Glutamatergic neuron (in vitro differentiated cells): ENCODE data around the gene EFNA4. TPM values are rescaled to one million over a fixed set of nuclear protein-coding genes. Genes with fewer than 3 reads are reported as not detected.
A peak's percentile ranks its signal among the peaks of the same experiment; 100 is the strongest.

ENCODE experiments used
- DNase-seq: peaks from one replicate; pipeline ENCODE4 v3.0.0; 2022
- H3K27ac Mint-ChIP-seq: one replicate; pipeline ENCODE4 v1.8.0; 2020; ENCODE audit warnings: mild to moderate bottlenecking, mixed read lengths, inconsistent platforms; ENCODE audit not compliant: unreplicated experiment
- H3K27me3 Mint-ChIP-seq: one replicate; pipeline ENCODE4 v1.8.0; 2020; ENCODE audit warnings: mild to moderate bottlenecking, moderate library complexity, mixed read lengths, inconsistent platforms; ENCODE audit not compliant: unreplicated experiment
- H3K36me3 Mint-ChIP-seq: one replicate; pipeline ENCODE4 v1.8.0; 2020; ENCODE audit warnings: mild to moderate bottlenecking, mixed read lengths, inconsistent platforms; ENCODE audit not compliant: unreplicated experiment
- H3K4me1 Mint-ChIP-seq: one replicate; pipeline ENCODE4 v1.8.0; 2020; ENCODE audit warnings: mild to moderate bottlenecking, low read depth, mixed read lengths, inconsistent platforms; ENCODE audit not compliant: unreplicated experiment
- H3K4me3 Mint-ChIP-seq: one replicate; pipeline ENCODE4 v1.8.0; 2020; ENCODE audit warnings: mild to moderate bottlenecking, mixed read lengths, inconsistent platforms; ENCODE audit not compliant: unreplicated experiment
- H3K9me3 Mint-ChIP-seq: one replicate; pipeline ENCODE4 v1.8.0; 2020; ENCODE audit warnings: mild to moderate bottlenecking, moderate library complexity, mixed read lengths, inconsistent platforms; ENCODE audit not compliant: unreplicated experiment
- CTCF ChIP-seq: fragments of 200-600 bp; sonication (generic); IDR thresholded peaks from one replicate; pipeline ENCODE4 v1.5.0; 2021; ENCODE audit not compliant: partially characterized antibody, unreplicated experiment
- total RNA-seq: library from RNA; stranded (reverse); fragmentation: NEBNext Ultra II Directional; extraction: Animal tissue kit (Norgen Biotek cat#: 25700); gene quantifications from one replicate; pipeline ENCODE4 v1.2.1, GENCODE V29; 2021; ENCODE audit not compliant: unreplicated experiment

EFNA4 gene
- total RNA-seq, 1 donor from 2014 or later = 2.9 TPM

- H3K4me3 Mint-ChIP-seq = no peak overlapping the region
- no peaks in the 10 kb centered on the region for H3K36me3 Mint-ChIP-seq
- peaks cover 5% of the 10 kb centered on the region for H3K27me3 Mint-ChIP-seq
- DNase-seq = no peak
- TF ChIP-seq CTCF = no peak
- H3K9me3 Mint-ChIP-seq = peaks cover 6% of the 10 kb centered on the region
- no peak overlapping the region for H3K27ac Mint-ChIP-seq
- peaks cover 4% of the 10 kb centered on the region for H3K4me1 Mint-ChIP-seq
These were observed 20.8 kb upstream of the EFNA4 start for GRCh38 chr1:155042789-155043188.

DNA sequence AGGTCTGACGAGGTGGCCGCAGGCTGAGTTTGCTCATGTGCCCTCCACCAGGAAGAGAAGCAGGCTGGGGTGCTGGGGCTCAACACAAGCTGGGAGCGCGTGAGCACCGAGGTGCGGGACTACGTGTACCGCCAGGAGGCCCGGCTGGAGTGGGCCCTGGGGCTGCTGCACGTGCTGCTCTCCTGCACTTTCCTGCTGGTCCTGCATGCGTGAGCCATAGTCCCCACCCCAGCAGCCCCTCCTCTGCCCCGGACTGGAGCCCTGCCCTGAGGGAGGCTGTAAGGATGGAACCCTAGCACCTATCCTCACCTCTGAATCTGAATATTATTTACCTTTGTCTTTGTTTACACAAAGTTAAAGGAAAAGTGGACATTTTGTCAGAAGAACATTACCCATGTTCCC lies 20.2 kb upstream of the EFNA4 start:
- Mint-ChIP-seq H3K4me3 (no peak overlapping the region), H3K27ac (no peak overlapping the region), H3K27me3 (peaks cover 5% of the 10 kb centered on the region), H3K4me1 (peaks cover 4% of the 10 kb centered on the region), H3K9me3 (peaks cover 6% of the 10 kb centered on the region), H3K36me3 (no peaks in the 10 kb centered on the region)
- TF ChIP-seq CTCF = no peak
- no peak for DNase-seq

DNA sequence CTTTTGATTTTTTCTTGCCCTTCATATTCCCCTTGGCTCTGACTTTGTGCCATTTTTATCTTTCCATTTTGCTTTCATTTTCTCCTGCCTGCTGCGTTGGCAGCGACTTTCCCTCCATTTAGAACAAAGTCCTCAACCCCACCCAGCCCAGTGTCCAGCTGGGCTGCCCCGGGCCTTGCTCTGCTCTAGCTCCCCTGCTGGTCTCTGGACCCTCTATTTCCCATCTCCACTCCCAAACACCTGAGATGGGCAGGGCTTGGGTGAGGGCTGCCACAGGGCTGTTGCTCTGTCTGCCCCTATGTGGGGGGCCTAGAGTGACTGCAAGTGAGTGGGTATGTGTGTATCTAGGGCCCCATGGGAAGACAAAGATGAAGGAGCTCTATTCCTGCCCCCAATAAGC lies 19.7 kb upstream of the EFNA4 start:
- H3K4me3 Mint-ChIP-seq = peak overlapping the region; percentile 64
- H3K27ac Mint-ChIP-seq = no peak overlapping the region
- no peak for DNase-seq
- peaks cover 6% of the 10 kb centered on the region for H3K9me3 Mint-ChIP-seq
- no peaks in the 10 kb centered on the region for H3K36me3 Mint-ChIP-seq
- H3K27me3 Mint-ChIP-seq = peaks cover 8% of the 10 kb centered on the region
- TF ChIP-seq CTCF = no peak
- peaks cover 4% of the 10 kb centered on the region for H3K4me1 Mint-ChIP-seq

- Mint-ChIP-seq H3K27ac (peak overlapping the region; percentile 90), H3K36me3 (no peaks in the 10 kb centered on the region), H3K4me1 (peaks cover 5% of the 10 kb centered on the region), H3K27me3 (peaks cover 9% of the 10 kb centered on the region), H3K4me3 (peak overlapping the region; percentile 52), H3K9me3 (peaks cover 6% of the 10 kb centered on the region)
- DNase-seq = no peak
- no peak for TF ChIP-seq CTCF
These were observed 19.2 kb upstream of the EFNA4 start for GRCh38 chr1:155044365-155044764.

GRCh38 chr1:155044812-155045657 lies 18.5 kb upstream of the EFNA4 start:
- Mint-ChIP-seq H3K27me3 (peaks cover 11% of the 10 kb centered on the region), H3K27ac (peak overlapping the region; percentile 90), H3K9me3 (peaks cover 6% of the 10 kb centered on the region), H3K4me3 (peak overlapping the region; percentile 52), H3K4me1 (peaks cover 12% of the 10 kb centered on the region), H3K36me3 (no peaks in the 10 kb centered on the region)
- peak; percentile 46 for TF ChIP-seq CTCF
- peak; percentile 79 for DNase-seq
